Esophagus muscularis mucosa (tissue), 4 donors: ENCODE data around the gene MOCS1. TPM values are rescaled to one million over a fixed set of nuclear protein-coding genes. Genes with fewer than 3 reads are reported as not detected.

Experiments
- DNase-seq: peaks from one replicate; pipeline ENCODE4 v3.0.0-alpha.2; 2017; ENCODE audit errors: extremely low spot score
- H3K27ac ChIP-seq, 4 donors: fragments of 200-600 bp; sonication (generic); replicated peaks in 1 of 4; 1 replicate in 3 of 4; 2 replicates in 1 of 4; pipeline ENCODE4 v1.5.1; 2016 to 2019; ENCODE audit warnings: mild to moderate bottlenecking in 1 of 4
- H3K27me3 ChIP-seq, 4 donors: fragments of 200-600 bp; sonication (generic); one replicate each; pipeline versions ENCODE4 v1.5.1 to v1.6.0; 2016 to 2019
- H3K36me3 ChIP-seq, 4 donors: fragments of 200-600 bp; sonication (generic); one replicate each; pipeline ENCODE4 v1.5.1; 2016 to 2019
- H3K4me1 ChIP-seq, 4 donors: fragments of 200-600 bp; sonication (generic); one replicate each; pipeline ENCODE4 v1.5.1; 2016 to 2019
- H3K4me3 ChIP-seq, 4 donors: fragments of 200-600 bp; sonication (generic); 1 replicate in 2 of 4; 2 replicates in 2 of 4; pipeline ENCODE4 v1.5.1; 2016 to 2019; ENCODE audit warnings: mild to moderate bottlenecking in 4 of 4, moderate library complexity in 1 of 4
- H3K9me3 ChIP-seq, 4 donors: fragments of 200-600 bp; sonication (generic); 1 replicate in 3 of 4; 2 replicates in 1 of 4; pipeline ENCODE4 v1.5.1; 2016 to 2019
- CTCF ChIP-seq, 3 experiments: fragments of 200-600 bp in 2 of 3; fragments of 450-650 bp in 1 of 3; sonication (generic) in 2 of 3; IDR thresholded peaks; one replicate each; pipeline ENCODE4 v1.5.1; 2017 to 2019; ENCODE audit warnings: antibody characterized with exemption in 3 of 3, mild to moderate bottlenecking in 2 of 3, moderate library complexity in 1 of 3
- EP300 ChIP-seq: sonication (generic); formaldehyde crosslinking; IDR thresholded peaks from one replicate; pipeline ENCODE4 v1.6.1; 2017; ENCODE audit warnings: antibody characterized with exemption
- POLR2A ChIP-seq: fragments of 450-650 bp; IDR thresholded peaks from one replicate; pipeline ENCODE4 v1.6.1; 2017; ENCODE audit warnings: antibody characterized with exemption, moderate library complexity, mild to moderate bottlenecking, low read depth
- POLR2AphosphoS5 ChIP-seq, 2 donors: sonication (generic); formaldehyde crosslinking; IDR thresholded peaks; one replicate each; pipeline ENCODE4 v1.6.1; 2017; ENCODE audit warnings: antibody characterized with exemption in 2 of 2
- WGBS: methylation state at CpG from one replicate; pipeline ENCODE4 v1.1.5; 2018; 5-methylcytosine and 5-hydroxymethylcytosine counted together
- intact Hi-C: fragments of 100-400 bp; cut with DNase I; formaldehyde crosslinking; loops from one replicate; pipeline ENCODE4 v1.15.1; 2023
- total RNA-seq, 4 donors: library from RNA; depleted of rRNA; stranded (reverse); fragments of >200 nt; gene quantifications; one replicate each; pipeline versions ENCODE4 v1.1.0 to v1.2.1, GENCODE V29; 2016

The MOCS1 gene
- total RNA-seq, 4 donors from 2014 or later, result 19.1 to 37.3 (median 28.0) TPM

GRCh38 chr6:39881851-39882530 lies 52.3 kb downstream of the MOCS1 start:
- Histone ChIP-seq H3K4me3 (no peak overlapping the region), H3K27ac (peak overlapping the region; percentile 83 to 86 (median 84)), H3K27me3 (no peaks in the 10 kb centered on the region), H3K9me3 (no peaks in the 10 kb centered on the region), H3K36me3 (peaks cover 18 to 75% (median 56%) of the 10 kb centered on the region in 4 donors), H3K4me1 (peaks cover 21 to 90% (median 80%) of the 10 kb centered on the region in 4 donors)
- intact Hi-C loops, result loop anchor here (5.0 kb wide), 1 partner anchor 50 kb away; no protein-coding TSS in a partner anchor
- TF ChIP-seq EP300, result no peak
- no peak for TF ChIP-seq CTCF (IDR thresholded peaks at IDR 0.05)
- no peak for TF ChIP-seq POLR2A
- WGBS, result 49% methylated on average over 15 of the region's 16 CpGs
- DNase-seq, result no peak

- H3K4me1 ChIP-seq, result peaks cover 17 to 76% (median 66%) of the 10 kb centered on the region in 4 donors
- H3K4me3 ChIP-seq, result no peak overlapping the region
- 87% methylated on average over 4 of the region's 4 CpGs for WGBS
- intact Hi-C loops, result loop anchor here (5.0 kb wide), 1 partner anchor 48 kb away; no protein-coding TSS in a partner anchor
- no peaks in the 10 kb centered on the region for H3K27me3 ChIP-seq
- H3K27ac ChIP-seq, result peak overlapping the region; percentile 12 to 86 (median 52)
- peaks cover 22 to 76% (median 64%) of the 10 kb centered on the region in 4 donors for H3K36me3 ChIP-seq
- H3K9me3 ChIP-seq, result no peaks in the 10 kb centered on the region
- no peak for DNase-seq
- TF ChIP-seq EP300 (no peak), POLR2A (no peak), CTCF (IDR thresholded peaks at IDR 0.05) (no peak), POLR2AphosphoS5 (IDR thresholded peaks at IDR 0.05) (no peak)
Measured at GRCh38 chr6:39880594-39880993, 53.7 kb downstream of the MOCS1 start.

GRCh38 chr6:39879535-39879934 lies 54.7 kb downstream of the MOCS1 start:
- Histone ChIP-seq H3K9me3 (no peaks in the 10 kb centered on the region), H3K4me3 (no peak overlapping the region), H3K36me3 (peaks cover 31 to 77% (median 69%) of the 10 kb centered on the region in 4 donors), H3K4me1 (peaks cover 17 to 66% (median 56%) of the 10 kb centered on the region in 4 donors), H3K27ac (peak overlapping the region; percentile 40 to 86 (median 62)), H3K27me3 (no peaks in the 10 kb centered on the region)
- intact Hi-C loops, result no loop called here
- no peak for TF ChIP-seq CTCF (IDR thresholded peaks at IDR 0.05)
- no peak for TF ChIP-seq EP300
- TF ChIP-seq POLR2AphosphoS5 (IDR thresholded peaks at IDR 0.05), result no peak
- TF ChIP-seq POLR2A, result no peak
- DNase-seq, result no peak
- 68% methylated on average over 3 of the region's 3 CpGs for WGBS

GRCh38 chr6:39876826-39877225 lies 57.4 kb downstream of the MOCS1 start:
- DNase-seq, result no peak
- no peaks in the 10 kb centered on the region for H3K9me3 ChIP-seq
- intact Hi-C loops, result no loop called here
- H3K27me3 ChIP-seq, result no peaks in the 10 kb centered on the region
- WGBS, result 76% methylated on average over 3 of the region's 3 CpGs
- H3K27ac ChIP-seq, result peak overlapping the region in 2 of 4 donors; percentile 13 to 38
- no peak overlapping the region for H3K4me3 ChIP-seq
- peaks cover 3 to 39% (median 30%) of the 10 kb centered on the region in 4 donors for H3K4me1 ChIP-seq
- H3K36me3 ChIP-seq, result peaks cover 57 to 96% (median 91%) of the 10 kb centered on the region in 4 donors
- TF ChIP-seq POLR2A (no peak), CTCF (IDR thresholded peaks at IDR 0.05) (no peak), POLR2AphosphoS5 (IDR thresholded peaks at IDR 0.05) (no peak), EP300 (no peak)
